ENCODE measurements around the gene PRR7.

The PRR7 gene

GRCh38 chr5:177462021-177462670 is 15.5 kb downstream of the PRR7 start:
- TF ChIP-seq CTCF (IDR thresholded peaks at IDR 0.05; ENCODE audit: low read length), result no peak
- no peak for TF ChIP-seq EZH2phosphoT487 (IDR thresholded peaks at IDR 0.05; ENCODE audit: low read length)
- no peak for TF ChIP-seq EZH2 (optimal IDR thresholded peaks at IDR 0.05; ENCODE audit: low read depth, low read length)
- no peaks in the 10 kb centered on the region for H4K20me1 ChIP-seq (ENCODE audit: insufficient read depth, low read length)
- H3K79me2 ChIP-seq (ENCODE audit: low read length), result no peaks in the 10 kb centered on the region
- no peak overlapping the region for H3K4me2 ChIP-seq (ENCODE audit: low read depth, low read length)
- H3K36me3 ChIP-seq (replicated peaks; ENCODE audit: insufficient read depth, low read length), result no peaks in the 10 kb centered on the region
- no peak for DNase-seq
- no peaks in the 10 kb centered on the region for H3F3A ChIP-seq (ENCODE audit: insufficient read depth, low read length)
- H3K4me1 ChIP-seq (ENCODE audit: low read length), result peaks cover 3% of the 10 kb centered on the region; the same call in 1 of the 2 replicates
- H3K9me3 ChIP-seq (replicated peaks; ENCODE audit: insufficient read depth, low read length), result no peaks in the 10 kb centered on the region
- peaks cover 62% of the 10 kb centered on the region for H3K27me3 ChIP-seq (replicated peaks; ENCODE audit: insufficient read depth, low read length)
- no peak overlapping the region for H3K4me3 ChIP-seq (ENCODE audit: low read length)
- no peak overlapping the region for H3K9ac ChIP-seq (ENCODE audit: low read length)
- H3K27ac ChIP-seq (ENCODE audit: low read length), result no peak overlapping the region
- no peak overlapping the region for H2AFZ ChIP-seq (ENCODE audit: low read length)
- no peaks in the 10 kb centered on the region for H3K9me2 ChIP-seq (replicated peaks; ENCODE audit: insufficient read depth, low read length)

GRCh38 chr5:177465044-177465443 is 18.4 kb downstream of the PRR7 start:
- H3K27me3 ChIP-seq (replicated peaks; ENCODE audit: insufficient read depth, low read length), result peaks cover 73% of the 10 kb centered on the region
- H3K9ac ChIP-seq (ENCODE audit: low read length), result no peak overlapping the region
- no peak for TF ChIP-seq CTCF (IDR thresholded peaks at IDR 0.05; ENCODE audit: low read length)
- TF ChIP-seq EZH2 (optimal IDR thresholded peaks at IDR 0.05; ENCODE audit: low read depth, low read length), result no peak
- no peak for TF ChIP-seq EZH2phosphoT487 (IDR thresholded peaks at IDR 0.05; ENCODE audit: low read length)
- no peaks in the 10 kb centered on the region for H3F3A ChIP-seq (ENCODE audit: insufficient read depth, low read length)
- no peaks in the 10 kb centered on the region for H3K36me3 ChIP-seq (replicated peaks; ENCODE audit: insufficient read depth, low read length)
- no peaks in the 10 kb centered on the region for H3K4me1 ChIP-seq (ENCODE audit: low read length)
- H3K4me2 ChIP-seq (ENCODE audit: low read depth, low read length), result no peak overlapping the region
- H3K4me3 ChIP-seq (ENCODE audit: low read length), result no peak overlapping the region
- H3K9me2 ChIP-seq (replicated peaks; ENCODE audit: insufficient read depth, low read length), result no peaks in the 10 kb centered on the region
- no peaks in the 10 kb centered on the region for H3K9me3 ChIP-seq (replicated peaks; ENCODE audit: insufficient read depth, low read length)
- no peaks in the 10 kb centered on the region for H4K20me1 ChIP-seq (ENCODE audit: insufficient read depth, low read length)
- no peaks in the 10 kb centered on the region for H3K79me2 ChIP-seq (ENCODE audit: low read length)
- no peak overlapping the region for H3K27ac ChIP-seq (ENCODE audit: low read length)
- H2AFZ ChIP-seq (ENCODE audit: low read length), result no peak overlapping the region
- no peak for DNase-seq

- Histone ChIP-seq H3K36me3 (replicated peaks; ENCODE audit: insufficient read depth, low read length) (no peaks in the 10 kb centered on the region), H2AFZ (ENCODE audit: low read length) (no peak overlapping the region), H3K27ac (ENCODE audit: low read length) (no peak overlapping the region), H3K4me3 (ENCODE audit: low read length) (no peak overlapping the region), H3K4me1 (ENCODE audit: low read length) (no peaks in the 10 kb centered on the region), H3K4me2 (ENCODE audit: low read depth, low read length) (no peak overlapping the region), H3K9ac (ENCODE audit: low read length) (no peak overlapping the region), H3F3A (ENCODE audit: insufficient read depth, low read length) (no peaks in the 10 kb centered on the region), H3K79me2 (ENCODE audit: low read length) (no peaks in the 10 kb centered on the region), H3K9me3 (replicated peaks; ENCODE audit: insufficient read depth, low read length) (no peaks in the 10 kb centered on the region), H3K27me3 (replicated peaks; ENCODE audit: insufficient read depth, low read length) (peaks cover 78% of the 10 kb centered on the region), H4K20me1 (ENCODE audit: insufficient read depth, low read length) (no peaks in the 10 kb centered on the region), H3K9me2 (replicated peaks; ENCODE audit: insufficient read depth, low read length) (no peaks in the 10 kb centered on the region)
- DNase-seq, result no peak
- TF ChIP-seq EZH2phosphoT487 (IDR thresholded peaks at IDR 0.05; ENCODE audit: low read length) (no peak), EZH2 (optimal IDR thresholded peaks at IDR 0.05; ENCODE audit: low read depth, low read length) (no peak), CTCF (IDR thresholded peaks at IDR 0.05; ENCODE audit: low read length) (no peak)
Measured at GRCh38 chr5:177466861-177467260, 20.2 kb downstream of the PRR7 start.

All from MM.1S (cell line).